ENCODE results near the gene NGEF. TPM values are rescaled to one million over a fixed set of nuclear protein-coding genes. Genes with fewer than 3 reads are reported as not detected.

NGEF gene
- total RNA-seq, 1 experiment from 2014 or later: 2.7 TPM

DNA sequence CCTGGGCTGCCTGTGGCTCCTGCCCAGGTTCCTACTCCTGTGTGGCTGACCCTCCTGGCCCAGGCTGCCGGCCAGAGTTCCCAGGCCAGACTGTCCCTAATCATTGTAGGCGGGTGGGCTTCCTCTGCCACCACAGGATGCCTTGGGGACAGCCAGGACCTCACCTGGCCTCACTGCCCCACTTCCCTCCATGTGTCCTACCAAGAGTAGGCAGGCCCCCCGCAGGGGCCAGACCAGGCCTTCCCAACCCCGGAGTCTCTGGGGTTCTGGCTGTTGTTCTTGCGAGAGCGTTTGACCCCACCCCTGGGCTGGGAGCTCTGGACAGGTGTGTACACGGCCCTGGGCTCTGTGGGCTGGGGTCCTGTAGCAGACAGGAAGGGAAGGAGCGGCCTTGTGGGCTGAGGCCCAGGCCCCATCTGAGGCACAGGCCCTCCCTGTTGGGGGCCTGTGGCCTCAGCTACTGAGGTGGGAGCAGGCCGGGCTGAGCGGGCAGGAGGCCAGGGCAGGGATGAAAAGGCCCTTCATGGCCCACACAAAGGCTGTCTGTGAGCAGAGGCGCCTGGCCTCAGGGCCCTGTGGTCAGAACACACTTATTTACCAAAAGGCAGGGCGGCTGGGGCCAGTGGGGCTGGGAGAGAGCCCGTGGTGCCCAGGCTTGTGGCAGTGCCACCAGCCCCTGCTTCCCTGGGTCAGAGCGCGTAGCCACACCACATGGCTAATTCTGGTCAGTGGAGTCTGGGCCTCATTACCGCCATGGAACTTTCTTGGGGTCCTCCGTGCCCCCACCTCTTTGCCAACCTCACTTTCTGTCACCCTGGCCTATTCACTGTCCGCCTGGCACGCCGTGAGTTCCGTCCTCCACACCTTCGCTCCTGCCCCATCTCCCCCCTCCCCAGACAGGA lies 141.0 kb downstream of the NGEF start:
- BruUV-seq (replicated peaks): no TSS peak
- ChIA-PET CTCF (no interaction called here), POLR2A (no interaction called here)
- Mint-ChIP-seq H3K27me3 (ENCODE audit: insufficient read depth, unreplicated experiment) (no peaks in the 10 kb centered on the region), H3K36me3 (ENCODE audit: insufficient read depth, unreplicated experiment) (peaks cover 23% of the 10 kb centered on the region), H3K9me3 (ENCODE audit: unreplicated experiment) (no peaks in the 10 kb centered on the region), H3K4me3 (ENCODE audit: unreplicated experiment) (no peak overlapping the region), H3K27ac (ENCODE audit: low read depth, unreplicated experiment) (no peak overlapping the region), H3K4me1 (ENCODE audit: insufficient read depth, unreplicated experiment) (no peaks in the 10 kb centered on the region)
- TF ChIP-seq, protein P1, sequence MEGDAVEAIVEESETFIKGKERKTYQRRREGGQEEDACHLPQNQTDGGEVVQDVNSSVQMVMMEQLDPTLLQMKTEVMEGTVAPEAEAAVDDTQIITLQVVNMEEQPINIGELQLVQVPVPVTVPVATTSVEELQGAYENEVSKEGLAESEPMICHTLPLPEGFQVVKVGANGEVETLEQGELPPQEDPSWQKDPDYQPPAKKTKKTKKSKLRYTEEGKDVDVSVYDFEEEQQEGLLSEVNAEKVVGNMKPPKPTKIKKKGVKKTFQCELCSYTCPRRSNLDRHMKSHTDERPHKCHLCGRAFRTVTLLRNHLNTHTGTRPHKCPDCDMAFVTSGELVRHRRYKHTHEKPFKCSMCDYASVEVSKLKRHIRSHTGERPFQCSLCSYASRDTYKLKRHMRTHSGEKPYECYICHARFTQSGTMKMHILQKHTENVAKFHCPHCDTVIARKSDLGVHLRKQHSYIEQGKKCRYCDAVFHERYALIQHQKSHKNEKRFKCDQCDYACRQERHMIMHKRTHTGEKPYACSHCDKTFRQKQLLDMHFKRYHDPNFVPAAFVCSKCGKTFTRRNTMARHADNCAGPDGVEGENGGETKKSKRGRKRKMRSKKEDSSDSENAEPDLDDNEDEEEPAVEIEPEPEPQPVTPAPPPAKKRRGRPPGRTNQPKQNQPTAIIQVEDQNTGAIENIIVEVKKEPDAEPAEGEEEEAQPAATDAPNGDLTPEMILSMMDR (IDR thresholded peaks at IDR 0.05; ENCODE audit: unreplicated experiment): no peak
- no peak for DNase-seq (ENCODE audit: unreplicated experiment)
- intact Hi-C loops (cut with micrococcal nuclease): no loop called here

DNA sequence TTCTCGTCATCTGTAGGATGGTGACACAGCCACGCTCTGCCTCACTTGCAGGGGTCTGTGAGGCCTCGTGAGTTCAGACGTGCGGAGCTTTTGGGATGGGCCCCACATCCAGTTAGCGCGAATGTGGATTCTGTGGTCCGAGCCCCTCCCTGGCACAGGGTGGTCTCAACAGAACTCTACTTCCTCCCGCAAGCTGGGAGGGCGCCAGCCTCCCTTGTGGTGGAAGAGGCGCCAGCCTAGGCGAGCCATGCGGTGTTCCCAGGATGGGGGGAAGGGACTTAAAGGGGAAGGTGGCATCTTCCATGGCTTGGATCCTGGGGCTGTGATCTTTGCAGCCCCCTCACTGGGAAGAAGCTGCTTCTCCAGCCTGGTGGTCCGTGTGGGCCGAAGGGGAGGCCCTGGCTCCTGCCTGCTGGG lies 141.6 kb downstream of the NGEF start:
- intact Hi-C loops (cut with micrococcal nuclease): no loop called here
- no peaks in the 10 kb centered on the region for H3K9me3 Mint-ChIP-seq (ENCODE audit: unreplicated experiment)
- TF ChIP-seq, protein P1 (IDR thresholded peaks at IDR 0.05; ENCODE audit: unreplicated experiment): no peak
- no peak overlapping the region for H3K4me3 Mint-ChIP-seq (ENCODE audit: unreplicated experiment)
- no peak overlapping the region for H3K27ac Mint-ChIP-seq (ENCODE audit: low read depth, unreplicated experiment)
- H3K36me3 Mint-ChIP-seq (ENCODE audit: insufficient read depth, unreplicated experiment): peaks cover 23% of the 10 kb centered on the region
- DNase-seq (ENCODE audit: unreplicated experiment): no peak
- no peaks in the 10 kb centered on the region for H3K4me1 Mint-ChIP-seq (ENCODE audit: insufficient read depth, unreplicated experiment)
- no TSS peak for BruUV-seq (replicated peaks)
- ChIA-PET POLR2A (no interaction called here), CTCF (no interaction called here)
- H3K27me3 Mint-ChIP-seq (ENCODE audit: insufficient read depth, unreplicated experiment): no peaks in the 10 kb centered on the region

DNA sequence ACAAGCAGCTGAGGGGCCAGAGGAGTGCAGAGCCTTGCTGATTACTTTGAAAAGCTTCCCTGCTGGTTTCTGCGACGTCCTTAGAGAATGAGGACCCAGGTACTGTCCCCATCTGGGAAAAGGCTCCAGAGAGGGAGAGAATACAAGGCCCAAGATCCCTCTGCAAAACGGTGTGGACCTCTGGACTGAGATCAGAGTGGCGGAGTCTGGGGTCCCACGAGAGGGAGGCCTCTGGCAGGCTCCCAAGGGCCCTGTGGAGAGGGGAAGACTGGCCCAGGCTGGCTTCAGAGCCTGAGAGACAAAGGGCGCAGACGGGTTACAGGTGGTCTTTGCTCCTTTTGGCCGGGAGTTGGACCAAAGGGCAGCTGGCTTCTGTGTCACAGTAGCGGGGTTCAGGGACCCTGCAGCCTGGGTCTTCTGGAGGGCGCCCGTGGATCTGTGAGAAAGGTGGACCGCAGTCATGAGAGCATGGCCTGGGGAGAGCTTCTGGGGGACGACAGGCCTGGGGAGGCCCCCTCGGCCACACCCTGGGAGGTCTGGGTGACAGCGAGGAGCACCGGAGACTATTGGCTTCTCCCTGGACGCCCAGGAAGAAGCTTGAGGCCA lies 142.2 kb downstream of the NGEF start:
- no peak for DNase-seq (ENCODE audit: unreplicated experiment)
- Mint-ChIP-seq H3K9me3 (ENCODE audit: unreplicated experiment) (no peaks in the 10 kb centered on the region), H3K36me3 (ENCODE audit: insufficient read depth, unreplicated experiment) (peaks cover 23% of the 10 kb centered on the region), H3K27ac (ENCODE audit: low read depth, unreplicated experiment) (no peak overlapping the region), H3K4me3 (ENCODE audit: unreplicated experiment) (no peak overlapping the region), H3K27me3 (ENCODE audit: insufficient read depth, unreplicated experiment) (no peaks in the 10 kb centered on the region), H3K4me1 (ENCODE audit: insufficient read depth, unreplicated experiment) (no peaks in the 10 kb centered on the region)
- ChIA-PET POLR2A (interaction anchor here (0.6 kb wide), 1 partner anchor 37 kb away, joined by 5 read pairs; no protein-coding TSS in a partner anchor), CTCF (no interaction called here)
- BruUV-seq (replicated peaks): no TSS peak
- intact Hi-C loops (cut with micrococcal nuclease): no loop called here
- TF ChIP-seq, protein P1 (IDR thresholded peaks at IDR 0.05; ENCODE audit: unreplicated experiment): no peak

DNA sequence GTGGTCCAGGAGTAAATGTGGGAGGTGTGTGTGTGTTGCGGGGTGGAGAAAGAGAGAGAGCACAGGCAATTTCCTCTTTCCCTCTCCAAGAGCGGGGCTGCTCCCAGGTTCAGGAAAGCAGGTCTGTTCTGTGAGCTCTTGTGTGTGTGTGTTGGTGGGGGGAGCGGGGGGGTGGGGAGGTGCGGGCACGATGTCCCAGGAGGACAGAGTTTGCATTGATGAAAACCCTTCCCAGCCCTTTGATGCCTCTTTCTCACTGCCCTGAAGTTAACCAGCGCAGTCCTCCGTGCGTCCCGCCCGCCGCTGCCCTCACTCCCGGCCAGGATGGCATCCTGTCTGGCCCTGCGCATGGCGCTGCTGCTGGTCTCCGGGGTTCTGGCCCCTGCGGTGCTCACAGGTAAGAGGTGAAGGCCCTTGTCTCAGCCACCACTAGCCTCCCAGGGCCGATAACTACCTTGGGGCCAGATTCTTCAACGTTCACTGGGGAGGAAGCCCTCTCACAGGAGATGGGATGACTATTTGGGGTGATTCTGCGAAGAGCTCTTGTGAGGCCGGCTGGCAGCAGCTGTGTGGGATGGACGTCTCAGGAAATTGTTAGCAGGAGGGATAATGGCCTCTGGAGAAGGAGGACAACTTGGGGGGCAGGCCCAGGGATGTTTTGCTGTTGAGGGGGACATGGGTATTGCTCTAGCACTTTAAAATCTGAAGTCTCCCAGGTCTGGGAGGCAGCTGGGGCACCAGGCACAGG lies 142.9 kb downstream of the NGEF start, which contains the start of gene SNORC:
Gene SNORC, plus strand, starts transcription at position 247 of the 748 bp plus-strand sequence. Its CDS starts 78 bp downstream, at position 325.
- Mint-ChIP-seq H3K27ac (ENCODE audit: low read depth, unreplicated experiment) (peak within 1 kb of the TSS; percentile 39), H3K27me3 (ENCODE audit: insufficient read depth, unreplicated experiment) (no peaks in the 10 kb centered on the region), H3K4me1 (ENCODE audit: insufficient read depth, unreplicated experiment) (no peaks in the 10 kb centered on the region), H3K4me3 (ENCODE audit: unreplicated experiment) (no peak within 1 kb of the TSS), H3K9me3 (ENCODE audit: unreplicated experiment) (no peaks in the 10 kb centered on the region), H3K36me3 (ENCODE audit: insufficient read depth, unreplicated experiment) (peaks cover 23% of the 10 kb centered on the region)
- intact Hi-C loops (cut with micrococcal nuclease): no loop called here
- ChIA-PET CTCF (no interaction called here), POLR2A (interaction anchor here (0.6 to 0.8 kb wide), 3 partner anchors 38 to 225 kb away, joined by 3 to 5 read pairs (median 4); no protein-coding TSS in a partner anchor)
- BruUV-seq (replicated peaks): no TSS peak
- no peak for DNase-seq (ENCODE audit: unreplicated experiment)
- TF ChIP-seq, protein P1 (IDR thresholded peaks at IDR 0.05; ENCODE audit: unreplicated experiment): no peak

All from MCF 10A (cell line).